ENCODE measurements around the gene SLC25A22. TPM values are rescaled to one million over a fixed set of nuclear protein-coding genes. Genes with fewer than 3 reads are reported as not detected.
A peak's percentile ranks its signal among the peaks of the same experiment; 100 is the strongest.

The SLC25A22 gene
- polyA plus RNA-seq, 1 donor (not counting 4 experiments of a cell fraction or from before 2014, with no cell fraction given) = 13.5 TPM

DNA sequence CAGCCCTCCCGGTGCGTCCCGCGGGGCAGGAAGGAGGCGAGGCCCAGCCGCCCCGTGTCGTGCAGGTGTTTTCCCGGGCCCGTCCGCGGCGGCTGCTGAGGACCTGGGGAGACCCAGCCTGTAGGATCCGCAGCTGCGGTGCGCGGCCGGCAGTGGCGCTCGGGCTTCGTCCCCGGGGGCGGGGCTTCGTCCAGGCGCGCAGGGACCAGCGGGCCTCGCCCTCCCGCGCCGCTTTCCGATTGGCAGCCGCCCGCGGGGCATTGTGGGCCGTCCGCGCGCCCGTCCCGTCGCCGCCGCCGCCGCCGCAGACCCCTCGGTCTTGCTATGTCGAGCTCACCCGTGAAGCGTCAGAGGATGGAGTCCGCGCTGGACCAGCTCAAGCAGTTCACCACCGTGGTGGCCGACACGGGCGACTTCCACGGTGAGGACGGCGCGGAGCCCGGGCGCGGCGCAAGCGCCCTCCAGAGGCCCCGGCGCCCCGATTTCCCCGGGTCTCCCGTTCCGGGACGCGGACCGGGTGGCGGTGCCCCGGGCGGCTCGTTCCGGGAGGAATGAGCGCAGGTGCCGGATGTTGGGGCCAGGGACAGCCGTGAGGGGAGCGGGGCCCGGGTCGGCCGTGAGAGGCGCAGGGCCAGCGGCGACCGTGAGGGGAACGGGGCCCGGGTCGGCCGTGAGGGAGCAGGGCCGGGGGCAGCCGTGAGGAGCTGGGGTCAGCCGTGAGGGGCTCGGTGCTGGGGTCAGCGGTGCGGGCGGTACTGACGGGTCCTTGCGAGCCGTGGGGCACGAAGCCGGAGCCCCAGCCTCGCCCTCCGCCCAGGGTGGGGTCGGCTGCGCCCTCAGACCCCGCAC, 50.7 kb downstream of the SLC25A22 start, which contains the start of gene TALDO1:
TALDO1 (plus strand) TSS at position 307 of the 849 bp plus-strand sequence; CDS start at position 325, 18 bp downstream.
- no peaks in the 10 kb centered on the region for H3K27me3 ChIP-seq (ENCODE audit: control insufficient read depth, extremely low read depth, insufficient read depth, low read length)
- peaks cover 44% of the 10 kb centered on the region for H3K79me2 ChIP-seq (ENCODE audit: control insufficient read depth, insufficient read depth, low read length)
- H3K27ac ChIP-seq (ENCODE audit: control insufficient read depth, insufficient read depth, low read length) = peak within 1 kb of the TSS; percentile 71
- no peaks in the 10 kb centered on the region for H3K9me3 ChIP-seq (ENCODE audit: control insufficient read depth, low read depth, low read length)
- peak within 1 kb of the TSS; percentile 96 for H3K4me2 ChIP-seq (ENCODE audit: control insufficient read depth, extremely low read depth, insufficient read depth, low read depth, low read length)
- H4K20me1 ChIP-seq (ENCODE audit: control insufficient read depth, extremely low read depth, insufficient read depth, low read length) = no peaks in the 10 kb centered on the region
- DNase-seq (ENCODE audit: low read depth, low spot score) = peak; percentile 21
- H3K4me1 ChIP-seq (ENCODE audit: control insufficient read depth, extremely low read depth, insufficient read depth, low read length) = peaks cover 16% of the 10 kb centered on the region
- dilution Hi-C loops (cut with MboI; ENCODE audit: extremely low pct_ligation_motif_present, low sequenced_read_pairs) = no loop called here
- peak within 1 kb of the TSS; percentile 90 for H3K9ac ChIP-seq (ENCODE audit: control insufficient read depth, extremely low read depth, insufficient read depth, low read length)
- H3K4me3 ChIP-seq (ENCODE audit: control insufficient read depth in 2 of 3, extremely low read depth in 1 of 3, insufficient read depth in 2 of 3, low read depth in 1 of 3, low read length in 3 of 3) = peak within 1 kb of the TSS; percentile 90 to 97 (median 95)
- no peak for FAIRE-seq
- no peak for TF ChIP-seq EZH2 (IDR thresholded peaks at IDR 0.05; ENCODE audit: low read length)
- TF ChIP-seq, protein P1, sequence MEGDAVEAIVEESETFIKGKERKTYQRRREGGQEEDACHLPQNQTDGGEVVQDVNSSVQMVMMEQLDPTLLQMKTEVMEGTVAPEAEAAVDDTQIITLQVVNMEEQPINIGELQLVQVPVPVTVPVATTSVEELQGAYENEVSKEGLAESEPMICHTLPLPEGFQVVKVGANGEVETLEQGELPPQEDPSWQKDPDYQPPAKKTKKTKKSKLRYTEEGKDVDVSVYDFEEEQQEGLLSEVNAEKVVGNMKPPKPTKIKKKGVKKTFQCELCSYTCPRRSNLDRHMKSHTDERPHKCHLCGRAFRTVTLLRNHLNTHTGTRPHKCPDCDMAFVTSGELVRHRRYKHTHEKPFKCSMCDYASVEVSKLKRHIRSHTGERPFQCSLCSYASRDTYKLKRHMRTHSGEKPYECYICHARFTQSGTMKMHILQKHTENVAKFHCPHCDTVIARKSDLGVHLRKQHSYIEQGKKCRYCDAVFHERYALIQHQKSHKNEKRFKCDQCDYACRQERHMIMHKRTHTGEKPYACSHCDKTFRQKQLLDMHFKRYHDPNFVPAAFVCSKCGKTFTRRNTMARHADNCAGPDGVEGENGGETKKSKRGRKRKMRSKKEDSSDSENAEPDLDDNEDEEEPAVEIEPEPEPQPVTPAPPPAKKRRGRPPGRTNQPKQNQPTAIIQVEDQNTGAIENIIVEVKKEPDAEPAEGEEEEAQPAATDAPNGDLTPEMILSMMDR (optimal IDR thresholded peaks at IDR 0.05 in 1 of 3, IDR thresholded peaks at IDR 0.05 in 1 of 3, conservative IDR thresholded peaks at IDR 0.05 in 1 of 3; ENCODE audit: extremely low read depth in 1 of 3, insufficient read depth in 2 of 3, low read length in 3 of 3) = peak in 2 of 3 experiments; percentile 19 to 32
- H3K9me1 ChIP-seq (ENCODE audit: control insufficient read depth, extremely low read depth, insufficient read depth, low read length) = no peaks in the 10 kb centered on the region
- H2AFZ ChIP-seq (ENCODE audit: control insufficient read depth, low read length) = peak within 1 kb of the TSS; percentile 76
- H3K36me3 ChIP-seq (ENCODE audit: control insufficient read depth in 2 of 2, extremely low read depth in 1 of 2, insufficient read depth in 2 of 2, low read length in 2 of 2) = peaks cover 0 to 4% of the 10 kb centered on the region in 2 experiments

DNA sequence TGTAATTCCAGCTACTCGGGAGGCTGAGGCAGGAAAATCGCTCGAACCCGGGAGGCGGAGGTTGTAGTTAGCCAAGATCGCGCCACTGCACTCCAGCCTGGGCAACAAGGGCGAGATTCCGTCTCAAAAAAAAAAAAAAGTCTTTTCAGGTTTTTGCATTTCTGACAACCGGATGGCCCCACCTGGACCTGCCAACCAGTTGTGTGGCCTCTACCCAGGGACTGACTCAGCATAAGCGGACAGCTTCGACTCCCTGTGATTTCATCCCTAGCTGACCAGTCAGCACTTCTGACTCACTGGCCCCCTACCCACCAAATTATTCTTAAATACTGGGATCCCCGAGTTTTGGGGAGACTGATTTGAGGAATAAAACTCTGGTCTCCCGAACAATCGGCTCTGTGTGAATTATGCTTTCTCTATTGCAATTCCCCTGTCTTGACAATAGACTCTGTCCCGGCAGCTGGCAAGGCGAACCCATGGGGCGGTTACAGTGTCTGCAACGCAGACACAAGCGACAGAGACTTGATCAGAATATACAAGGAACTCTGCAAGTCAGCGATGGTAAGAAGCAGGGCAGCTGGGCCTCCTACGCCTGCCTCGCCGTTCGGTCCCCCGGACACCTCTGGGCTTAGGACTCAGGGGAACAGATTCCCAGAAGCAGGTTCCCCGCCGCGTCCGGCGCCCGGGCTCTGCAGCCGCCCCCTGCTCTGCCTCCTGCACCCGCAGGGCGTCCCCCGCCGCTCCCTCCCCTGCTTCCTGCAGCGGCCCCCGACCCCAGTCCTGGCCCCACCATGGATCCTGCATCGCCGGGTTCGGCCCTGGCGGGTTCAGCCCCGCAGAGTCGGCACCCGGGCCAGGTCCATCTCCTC, 51.6 kb downstream of the SLC25A22 start:
- Histone ChIP-seq H3K9me3 (ENCODE audit: control insufficient read depth, low read depth, low read length) (no peaks in the 10 kb centered on the region), H3K27me3 (ENCODE audit: control insufficient read depth, extremely low read depth, insufficient read depth, low read length) (no peaks in the 10 kb centered on the region), H3K4me1 (ENCODE audit: control insufficient read depth, extremely low read depth, insufficient read depth, low read length) (peaks cover 16% of the 10 kb centered on the region), H3K4me2 (ENCODE audit: control insufficient read depth, extremely low read depth, insufficient read depth, low read depth, low read length) (peak overlapping the region; percentile 86), H2AFZ (ENCODE audit: control insufficient read depth, low read length) (peak overlapping the region; percentile 76), H3K79me2 (ENCODE audit: control insufficient read depth, insufficient read depth, low read length) (peaks cover 38% of the 10 kb centered on the region), H3K9ac (ENCODE audit: control insufficient read depth, extremely low read depth, insufficient read depth, low read length) (peak overlapping the region; percentile 90), H3K4me3 (ENCODE audit: control insufficient read depth in 2 of 3, extremely low read depth in 1 of 3, insufficient read depth in 2 of 3, low read depth in 1 of 3, low read length in 3 of 3) (peak overlapping the region; percentile 90 to 97 (median 95)), H3K36me3 (ENCODE audit: control insufficient read depth in 2 of 2, extremely low read depth in 1 of 2, insufficient read depth in 2 of 2, low read length in 2 of 2) (no peaks in the 10 kb centered on the region), H4K20me1 (ENCODE audit: control insufficient read depth, extremely low read depth, insufficient read depth, low read length) (no peaks in the 10 kb centered on the region), H3K27ac (ENCODE audit: control insufficient read depth, insufficient read depth, low read length) (no peak overlapping the region), H3K9me1 (ENCODE audit: control insufficient read depth, extremely low read depth, insufficient read depth, low read length) (no peaks in the 10 kb centered on the region)
- dilution Hi-C loops (cut with MboI; ENCODE audit: extremely low pct_ligation_motif_present, low sequenced_read_pairs) = no loop called here
- no peak for FAIRE-seq
- TF ChIP-seq, protein P1 (optimal IDR thresholded peaks at IDR 0.05 in 1 of 3, IDR thresholded peaks at IDR 0.05 in 1 of 3, conservative IDR thresholded peaks at IDR 0.05 in 1 of 3; ENCODE audit: extremely low read depth in 1 of 3, insufficient read depth in 2 of 3, low read length in 3 of 3) = no peak
- TF ChIP-seq EZH2 (IDR thresholded peaks at IDR 0.05; ENCODE audit: low read length) = no peak
- DNase-seq (ENCODE audit: low read depth, low spot score) = no peak
